HCT116 (cell line): Measurements from ENCODE around the gene ATG14. TPM values are rescaled to one million over a fixed set of nuclear protein-coding genes. Genes with fewer than 3 reads are reported as not detected.

ENCODE experiments used
- ATAC-seq: fragments of 200-7000 bp; cut with Tn5 transposase; 2 replicates; pipeline ENCODE4 v1.9.1; 2020; ENCODE audit warnings: mild to moderate bottlenecking, moderate library complexity
- BruUV-seq: library from RNA; stranded (reverse); fragments of 400-500 nt; replicated peaks from 2 replicates; lab custom pipeline; 2021; lab: Mats Ljungman, UMichigan
- CTCF ChIA-PET: fragments of 300-600 bp; sonication (Branson Sonifier 250); formaldehyde crosslinking; loops from one replicate; lab custom pipeline; 2021; ENCODE audit warnings: antibody characterized with exemption; lab: Charles Lee
- POLR2A ChIA-PET: fragments of 300-600, 350-600 bp; sonication (Branson Sonifier 250); formaldehyde crosslinking; loops from one replicate; lab custom pipeline; 2021; ENCODE audit warnings: antibody characterized with exemption; lab: Charles Lee
- RAD21 ChIA-PET, 2 experiments: fragments of 300-600 bp; sonication (Branson Sonifier 250); formaldehyde crosslinking; loops; one replicate each; lab custom pipeline; 2023; ENCODE audit warnings: low total read pairs in 2 of 2; ENCODE audit not compliant: uncharacterized antibody in 2 of 2, unreplicated experiment in 2 of 2, low non-redundant PET in 1 of 2; lab: Charles Lee
- DNase-seq: peaks from one replicate; pipeline ENCODE4 v3.0.0-alpha.2; 2010; ENCODE audit warnings: low read depth, low spot score
- H2AFZ ChIP-seq: fragments of 200-600 bp; shearing (Covaris generic), sonication (generic); 2 replicates; pipeline ENCODE4 v1.6.1; 2017; ENCODE audit warnings: low read depth, mixed run types, mixed read lengths, antibody characterized with exemption, low read length; ENCODE audit not compliant: poor library complexity, severe bottlenecking
- H3K27ac ChIP-seq: 2 replicates; pipeline ENCODE4 v1.5.1; 2012; ENCODE audit warnings: low read depth, low read length
- H3K27me3 ChIP-seq: fragments of 200-600 bp; sonication (generic); 2 replicates; pipeline ENCODE4 v1.6.1; 2016; ENCODE audit warnings: mixed run types, low read length, mixed read lengths; ENCODE audit not compliant: insufficient read depth
- H3K36me3 ChIP-seq, 2 experiments: fragments of 200-500 bp in 1 of 2; fragments of 200-600 bp in 1 of 2; sonication (Bioruptor generic) in 1 of 2; sonication (generic) in 1 of 2; 2 replicates each; pipeline versions ENCODE4 v1.5.1 to v1.6.1; 2014 to 2016; ENCODE audit warnings: low read length in 2 of 2, inconsistent platforms in 1 of 2, mixed read lengths in 1 of 2, mixed run types in 1 of 2; ENCODE audit not compliant: insufficient read depth in 2 of 2, control insufficient read depth in 1 of 2
- H3K4me1 ChIP-seq, 2 experiments: fragments of 200-600 bp in 1 of 2; sonication (generic) in 1 of 2; 2 replicates each; pipeline versions ENCODE4 v1.5.1 to v1.6.1; 2012 to 2017; ENCODE audit warnings: low read length in 2 of 2, inconsistent platforms in 1 of 2, mild to moderate bottlenecking in 1 of 2, mixed read lengths in 1 of 2, mixed run types in 1 of 2, moderate library complexity in 1 of 2; ENCODE audit not compliant: insufficient read depth in 2 of 2, control insufficient read depth in 1 of 2
- H3K4me2 ChIP-seq: fragments of 200-600 bp; sonication (generic); 2 replicates; pipeline ENCODE4 v1.6.1; 2017; ENCODE audit warnings: mixed run types, low read length, mixed read lengths
- H3K4me3 ChIP-seq, 2 experiments: fragments of 200-600 bp in 1 of 2; sonication (generic) in 1 of 2; replicated peaks in 1 of 2; 2 replicates each; pipeline ENCODE4 v1.5.1; 2011 to 2016; ENCODE audit warnings: low read length in 2 of 2, control low read depth in 1 of 2, low read depth in 1 of 2, mild to moderate bottlenecking in 1 of 2, mixed read lengths in 1 of 2, mixed run types in 1 of 2
- H3K79me2 ChIP-seq: fragments of 200-600 bp; sonication (generic); 2 replicates; pipeline ENCODE4 v1.6.1; 2017; ENCODE audit warnings: mild to moderate bottlenecking, mixed run types, low read length, moderate library complexity, mixed read lengths; ENCODE audit not compliant: insufficient read depth
- H3K9ac ChIP-seq: fragments of 200-600 bp; sonication (generic); 2 replicates; pipeline ENCODE4 v1.6.1; 2016; ENCODE audit warnings: low read length, mixed read lengths
- H3K9me2 ChIP-seq: fragments of 200-600 bp; sonication (generic), shearing (Covaris generic); 2 replicates; pipeline ENCODE4 v1.6.1; 2017; ENCODE audit warnings: mixed run types, mild to moderate bottlenecking, moderate library complexity; ENCODE audit not compliant: insufficient read depth
- H3K9me3 ChIP-seq, 2 experiments: fragments of 200-500 bp in 1 of 2; fragments of 200-600 bp in 1 of 2; sonication (Bioruptor generic) in 1 of 2; sonication (generic) in 1 of 2; 2 replicates each; pipeline ENCODE4 v1.6.1; 2014 to 2017; ENCODE audit warnings: low read length in 2 of 2, mixed read lengths in 2 of 2, inconsistent platforms in 1 of 2, low read depth in 1 of 2, mild to moderate bottlenecking in 1 of 2, mixed run types in 1 of 2, moderate library complexity in 1 of 2; ENCODE audit not compliant: control insufficient read depth in 1 of 2, insufficient read depth in 1 of 2
- H4K20me1 ChIP-seq: fragments of 200-600 bp; sonication (generic), shearing (Covaris generic); 2 replicates; pipeline ENCODE4 v1.6.1; 2017; ENCODE audit warnings: mixed run types, mild to moderate bottlenecking, moderate library complexity; ENCODE audit not compliant: insufficient read depth
- CBX3 ChIP-seq: IDR thresholded peaks from 2 replicates; pipeline ENCODE4 v1.6.1; 2012; ENCODE audit warnings: low read depth
- CTCF ChIP-seq, 3 experiments: fragments of 200-600 bp in 1 of 3; sonication (generic) in 1 of 3; IDR thresholded peaks in 2 of 3; conservative IDR thresholded peaks in 1 of 3; 2 replicates each; pipeline ENCODE4 v1.5.1; 2012 to 2017; ENCODE audit warnings: low read depth in 2 of 3, low read length in 2 of 3, antibody characterized with exemption in 1 of 3, borderline replicate concordance in 1 of 3, control low read depth in 1 of 3, mild to moderate bottlenecking in 1 of 3, mixed read lengths in 1 of 3, mixed run types in 1 of 3, moderate library complexity in 1 of 3; ENCODE audit not compliant: insufficient read depth in 1 of 3
- EGR1 ChIP-seq: IDR thresholded peaks from 2 replicates; pipeline ENCODE4 v1.6.1; 2012; ENCODE audit warnings: low read depth
- ELF1 ChIP-seq: IDR thresholded peaks from 2 replicates; pipeline ENCODE4 v1.6.1; 2012; ENCODE audit warnings: low read depth, borderline replicate concordance
- EZH2 ChIP-seq: fragments of 200-600 bp; sonication (generic); IDR thresholded peaks from 2 replicates; pipeline ENCODE4 v1.6.1; 2017; ENCODE audit warnings: antibody characterized with exemption, mixed run types
- EZH2phosphoT487 ChIP-seq: fragments of 200-600 bp; IDR thresholded peaks from 2 replicates; pipeline ENCODE4 v1.6.1; 2018; ENCODE audit warnings: antibody characterized with exemption, borderline replicate concordance
- FOSL1 ChIP-seq: IDR thresholded peaks from 2 replicates; pipeline ENCODE4 v1.6.1; 2012; ENCODE audit warnings: low read depth
- JUND ChIP-seq: IDR thresholded peaks from 2 replicates; pipeline ENCODE4 v1.6.1; 2012
- POLR2A ChIP-seq: IDR thresholded peaks from 2 replicates; pipeline ENCODE4 v1.7.0; 2011; ENCODE audit warnings: borderline replicate concordance; ENCODE audit not compliant: insufficient read depth, insufficient read length; ENCODE audit errors: extremely low read depth
- POLR2AphosphoS5 ChIP-seq: IDR thresholded peaks from 2 replicates; pipeline ENCODE4 v1.6.1; 2011; ENCODE audit warnings: mild to moderate bottlenecking, low read depth, low read length, moderate library complexity
- REST ChIP-seq: IDR thresholded peaks from 2 replicates; pipeline ENCODE4 v1.6.1; 2012; ENCODE audit warnings: low read depth
- SIN3A ChIP-seq: IDR thresholded peaks from 2 replicates; pipeline ENCODE4 v1.6.1; 2012; ENCODE audit warnings: low read depth
- SP1 ChIP-seq: IDR thresholded peaks from 2 replicates; pipeline ENCODE4 v1.6.1; 2012; ENCODE audit warnings: low read depth
- SRF ChIP-seq: IDR thresholded peaks from 2 replicates; pipeline ENCODE4 v1.6.1; 2012; ENCODE audit warnings: low read depth
- TCF7L2 ChIP-seq: IDR thresholded peaks from 2 replicates; pipeline ENCODE4 v1.7.0; 2011; ENCODE audit warnings: borderline replicate concordance, inconsistent platforms; ENCODE audit not compliant: insufficient read depth, insufficient read length; ENCODE audit errors: extremely low read depth
- ZBTB33 ChIP-seq: IDR thresholded peaks from 2 replicates; pipeline ENCODE4 v1.6.1; 2011; ENCODE audit warnings: mild to moderate bottlenecking, low read length, moderate library complexity; ENCODE audit not compliant: insufficient replicate concordance; ENCODE audit errors: extremely low read depth
- ZFX ChIP-seq: fragments of 450-650 bp; IDR thresholded peaks from 2 replicates; pipeline ENCODE4 v1.6.1; 2017
- intact Hi-C: fragments of 100-400 bp; cut with micrococcal nuclease; formaldehyde crosslinking; loops from 2 replicates; pipeline ENCODE4 v1.10.0; 2022
- total RNA-seq: library from RNA; stranded (reverse); gene quantifications from one replicate; pipeline ENCODE4 v1.2.1, GENCODE V29; 2021; ENCODE audit not compliant: unreplicated experiment

The ATG14 gene
- total RNA-seq, 1 experiment from 2014 or later = 9.9 TPM

- Histone ChIP-seq H3K79me2 (peaks cover 62% of the 10 kb centered on the region), H3K9ac (no peak overlapping the region), H3K4me2 (no peak overlapping the region), H2AFZ (no peak overlapping the region), H3K27ac (no peak overlapping the region), H3K9me3 (no peaks in the 10 kb centered on the region), H3K4me1 (peaks cover 0 to 7% of the 10 kb centered on the region in 2 experiments; a peak in 1 of 4 replicates), H3K36me3 (no peaks in the 10 kb centered on the region), H3K9me2 (no peaks in the 10 kb centered on the region), H3K4me3 (no peak overlapping the region), H4K20me1 (peaks cover 5% of the 10 kb centered on the region; the same call in 1 of the 2 replicates), H3K27me3 (no peaks in the 10 kb centered on the region)
- TF ChIP-seq REST (no peak), EGR1 (no peak), EZH2phosphoT487 (no peak), POLR2A (no peak), EZH2 (no peak), CBX3 (no peak), ELF1 (no peak), ZBTB33 (no peak), SIN3A (no peak), SP1 (no peak), FOSL1 (no peak), POLR2AphosphoS5 (no peak), CTCF (IDR thresholded peaks at IDR 0.05 in 2 of 3, conservative IDR thresholded peaks at IDR 0.05 in 1 of 3; ENCODE audit: borderline replicate concordance in 1 of 3, insufficient read depth in 1 of 3, low read depth in 2 of 3, low read length in 2 of 3) (no peak), ZFX (no peak), SRF (no peak), TCF7L2 (no peak), JUND (no peak)
- DNase-seq (no peak), ATAC-seq (no peak)
- ChIA-PET RAD21 (no interaction called here), CTCF (no interaction called here), POLR2A (no interaction called here)
- intact Hi-C loops = no loop called here
- no TSS peak for BruUV-seq
Measured at GRCh38 chr14:55336691-55337090, 74.9 kb downstream of the ATG14 start.
